Neuronal stem cell (in vitro differentiated cells): ENCODE measurements around the gene PALM.

ENCODE experiments used
- DNase-seq: peaks from one replicate; pipeline ENCODE4 v3.0.0-alpha.2; 2013; ENCODE audit warnings: low spot score
- H2AFZ ChIP-seq: one replicate; pipeline ENCODE4 v1.6.1; 2013; ENCODE audit warnings: mild to moderate bottlenecking, low read length, inconsistent platforms
- H2AK5ac ChIP-seq: 2 replicates; pipeline ENCODE4 v1.6.1; 2013; ENCODE audit warnings: low read depth, mild to moderate bottlenecking, inconsistent platforms, low read length, moderate library complexity, mixed read lengths
- H2BK120ac ChIP-seq: 2 replicates; pipeline ENCODE4 v1.6.1; 2013; ENCODE audit warnings: low read depth, mild to moderate bottlenecking, inconsistent platforms, low read length, moderate library complexity, mixed read lengths
- H2BK12ac ChIP-seq: one replicate; pipeline ENCODE4 v1.6.1; 2013; ENCODE audit warnings: low read length, inconsistent platforms
- H2BK15ac ChIP-seq: 2 replicates; pipeline ENCODE4 v1.6.1; 2013; ENCODE audit warnings: mild to moderate bottlenecking, low read length, inconsistent platforms, mixed read lengths
- H2BK5ac ChIP-seq: one replicate; pipeline ENCODE4 v1.6.1; 2013; ENCODE audit warnings: inconsistent platforms, mild to moderate bottlenecking, low read length, moderate library complexity
- H3K14ac ChIP-seq: one replicate; pipeline ENCODE4 v1.6.1; 2013; ENCODE audit warnings: low read length, inconsistent platforms
- H3K18ac ChIP-seq: 2 replicates; pipeline ENCODE4 v1.6.1; 2013; ENCODE audit warnings: low read length, inconsistent platforms
- H3K23ac ChIP-seq: 2 replicates; pipeline ENCODE4 v1.6.1; 2013; ENCODE audit warnings: low read depth, mild to moderate bottlenecking, mixed read lengths, low read length, inconsistent platforms; ENCODE audit not compliant: poor library complexity
- H3K27ac ChIP-seq: replicated peaks from 3 replicates; pipeline ENCODE4 v1.5.1; 2013; ENCODE audit warnings: low read length, inconsistent platforms
- H3K27me3 ChIP-seq, 3 experiments: 2 replicates each; pipeline ENCODE4 v1.6.1; 2013; ENCODE audit warnings: low read length in 3 of 3, mild to moderate bottlenecking in 2 of 3, inconsistent platforms in 1 of 3, low read depth in 1 of 3, mixed read lengths in 1 of 3, moderate library complexity in 1 of 3; ENCODE audit not compliant: control insufficient read depth in 3 of 3, insufficient read depth in 3 of 3
- H3K36me3 ChIP-seq, 2 donors: replicated peaks in 1 of 2; 2 replicates each; pipeline ENCODE4 v1.6.1; 2013; ENCODE audit warnings: low read length in 2 of 2; ENCODE audit not compliant: control insufficient read depth in 2 of 2, insufficient read depth in 2 of 2
- H3K4ac ChIP-seq: 2 replicates; pipeline ENCODE4 v1.6.1; 2013; ENCODE audit warnings: inconsistent platforms, mild to moderate bottlenecking, low read length, moderate library complexity
- H3K4me1 ChIP-seq, 2 donors: 1 replicate in 1 of 2; 2 replicates in 1 of 2; pipeline ENCODE4 v1.6.1; 2013; ENCODE audit warnings: low read length in 2 of 2, low read depth in 1 of 2; ENCODE audit not compliant: control insufficient read depth in 2 of 2, insufficient read depth in 1 of 2
- H3K4me2 ChIP-seq: one replicate; pipeline ENCODE4 v1.6.1; 2013; ENCODE audit warnings: mild to moderate bottlenecking, low read length, inconsistent platforms; ENCODE audit not compliant: insufficient read depth, poor library complexity, severe bottlenecking
- H3K4me3 ChIP-seq, 2 donors: 2 replicates each; pipeline ENCODE4 v1.5.1; 2013; ENCODE audit warnings: low read length in 2 of 2, mild to moderate bottlenecking in 2 of 2, inconsistent platforms in 1 of 2, moderate library complexity in 1 of 2
- H3K79me1 ChIP-seq: one replicate; pipeline ENCODE4 v1.6.1; 2013; ENCODE audit warnings: low read depth, mild to moderate bottlenecking, inconsistent platforms, low read length, moderate library complexity
- H3K9ac ChIP-seq: one replicate; pipeline ENCODE4 v1.6.1; 2013; ENCODE audit warnings: mild to moderate bottlenecking, low read depth, low read length, inconsistent platforms; ENCODE audit not compliant: poor library complexity
- H3K9me3 ChIP-seq, 2 donors: replicated peaks in 1 of 2; 2 replicates each; pipeline versions ENCODE3 to v1.6.1; 2013; ENCODE audit warnings: low read length in 2 of 2, mild to moderate bottlenecking in 2 of 2, inconsistent platforms in 1 of 2, low read depth in 1 of 2, mixed read lengths in 1 of 2, moderate library complexity in 1 of 2; ENCODE audit not compliant: control insufficient read depth in 2 of 2, insufficient read depth in 1 of 2
- H4K8ac ChIP-seq: one replicate; pipeline ENCODE4 v1.6.1; 2013; ENCODE audit warnings: low read depth, mild to moderate bottlenecking, inconsistent platforms, low read length, moderate library complexity
- H4K91ac ChIP-seq: one replicate; pipeline ENCODE4 v1.6.1; 2013; ENCODE audit warnings: low read length, low read depth, mild to moderate bottlenecking, inconsistent platforms; ENCODE audit not compliant: poor library complexity
- WGBS, 2 donors: extraction: QIAGEN DNeasy Blood & Tissue Kit; methylation state at CpG; one replicate each; pipeline ENCODE4 v1.1.7; 2013; ENCODE audit warnings: missing lambda C conversion rate in 2 of 2, mixed read lengths in 1 of 2; ENCODE audit not compliant: insufficient read length in 2 of 2, insufficient replicate concordance in 1 of 2; ENCODE audit errors: extremely low coverage in 2 of 2; 5-methylcytosine and 5-hydroxymethylcytosine counted together

Gene PALM

DNA sequence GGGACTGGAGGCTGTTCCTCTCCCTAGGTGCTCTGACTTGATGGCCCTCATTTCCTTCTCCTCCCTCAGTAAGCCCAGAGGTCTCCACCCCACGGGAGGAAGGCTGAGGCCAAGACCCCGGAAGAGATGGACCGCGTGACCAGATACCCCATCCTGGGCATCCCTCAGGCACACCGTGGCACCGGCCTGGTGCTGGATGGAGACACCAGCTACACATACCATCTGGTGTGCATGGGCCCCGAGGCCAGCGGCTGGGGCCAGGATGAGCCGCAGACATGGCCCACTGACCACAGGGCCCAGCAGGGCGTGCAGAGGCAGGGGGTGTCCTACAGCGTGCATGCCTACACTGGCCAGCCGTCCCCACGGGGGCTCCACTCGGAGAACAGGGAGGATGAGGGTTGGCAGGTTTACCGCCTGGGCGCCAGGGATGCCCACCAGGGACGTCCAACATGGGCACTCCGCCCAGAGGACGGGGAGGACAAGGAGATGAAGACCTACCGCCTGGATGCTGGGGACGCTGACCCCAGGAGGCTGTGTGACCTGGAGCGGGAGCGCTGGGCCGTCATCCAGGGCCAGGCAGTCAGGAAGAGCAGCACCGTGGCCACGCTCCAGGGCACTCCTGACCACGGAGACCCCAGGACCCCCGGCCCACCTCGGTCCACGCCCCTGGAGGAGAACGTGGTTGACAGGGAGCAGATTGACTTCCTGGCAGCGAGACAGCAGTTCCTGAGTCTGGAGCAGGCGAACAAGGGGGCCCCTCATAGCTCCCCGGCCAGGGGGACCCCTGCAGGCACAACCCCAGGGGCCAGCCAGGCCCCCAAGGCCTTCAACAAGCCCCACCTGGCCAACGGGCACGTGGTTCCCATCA is 48.3 kb downstream of the PALM start:
- DNase-seq: no peak

DNA sequence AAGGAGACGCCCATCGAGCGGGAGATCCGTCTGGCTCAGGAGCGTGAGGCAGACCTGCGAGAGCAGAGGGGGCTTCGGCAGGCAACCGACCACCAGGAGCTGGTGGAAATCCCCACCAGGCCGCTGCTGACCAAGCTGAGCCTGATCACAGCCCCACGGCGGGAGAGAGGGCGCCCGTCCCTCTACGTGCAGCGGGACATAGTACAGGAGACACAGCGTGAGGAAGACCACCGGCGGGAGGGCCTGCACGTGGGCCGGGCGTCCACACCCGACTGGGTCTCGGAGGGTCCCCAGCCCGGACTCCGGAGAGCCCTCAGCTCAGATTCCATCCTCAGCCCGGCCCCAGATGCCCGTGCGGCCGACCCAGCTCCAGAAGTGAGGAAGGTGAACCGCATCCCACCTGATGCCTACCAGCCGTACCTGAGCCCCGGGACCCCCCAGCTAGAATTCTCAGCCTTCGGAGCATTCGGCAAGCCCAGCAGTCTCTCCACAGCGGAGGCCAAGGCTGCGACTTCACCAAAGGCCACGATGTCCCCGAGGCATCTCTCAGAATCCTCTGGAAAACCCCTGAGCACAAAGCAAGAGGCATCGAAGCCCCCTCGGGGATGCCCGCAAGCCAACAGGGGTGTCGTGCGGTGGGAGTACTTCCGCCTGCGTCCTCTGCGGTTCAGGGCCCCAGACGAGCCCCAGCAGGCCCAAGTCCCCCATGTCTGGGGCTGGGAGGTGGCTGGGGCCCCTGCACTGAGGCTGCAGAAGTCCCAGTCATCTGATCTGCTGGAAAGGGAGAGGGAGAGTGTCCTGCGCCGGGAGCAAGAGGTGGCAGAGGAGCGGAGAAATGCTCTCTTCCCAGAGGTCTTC is 49.3 kb downstream of the PALM start:
- DNase-seq: no peak
- WGBS, 2 donors: no CpG with 5 or more reads among the region's 50 CpGs
- H3K14ac ChIP-seq: no peak overlapping the region

More for the DNA sequence above, 48.3 kb downstream of the PALM start:
- Histone ChIP-seq H3K4ac (no peak overlapping the region), H3K79me1 (no peaks in the 10 kb centered on the region), H3K9ac (no peak overlapping the region), H3K27me3 (no peaks in the 10 kb centered on the region), H2BK15ac (peak overlapping the region; percentile 81), H2BK12ac (no peak overlapping the region), H2BK5ac (no peak overlapping the region), H3K18ac (peak overlapping the region; percentile 57), H3K9me3 (peaks cover 0 to 7% of the 10 kb centered on the region in 2 donors), H3K23ac (peak overlapping the region; percentile 65), H3K27ac (no peak overlapping the region), H3K4me2 (no peak overlapping the region), H3K4me1 (peaks cover 2 to 3% of the 10 kb centered on the region in 2 donors), H2AFZ (no peak overlapping the region), H3K14ac (no peak overlapping the region), H3K36me3 (no peaks in the 10 kb centered on the region), H2AK5ac (peak overlapping the region; percentile 88), H4K8ac (no peak overlapping the region), H4K91ac (no peak overlapping the region), H2BK120ac (no peak overlapping the region), H3K4me3 (peak overlapping the region in 1 of 2 donors; percentile 33)
- WGBS, 2 donors: no CpG with 5 or more reads among the region's 36 CpGs

DNA sequence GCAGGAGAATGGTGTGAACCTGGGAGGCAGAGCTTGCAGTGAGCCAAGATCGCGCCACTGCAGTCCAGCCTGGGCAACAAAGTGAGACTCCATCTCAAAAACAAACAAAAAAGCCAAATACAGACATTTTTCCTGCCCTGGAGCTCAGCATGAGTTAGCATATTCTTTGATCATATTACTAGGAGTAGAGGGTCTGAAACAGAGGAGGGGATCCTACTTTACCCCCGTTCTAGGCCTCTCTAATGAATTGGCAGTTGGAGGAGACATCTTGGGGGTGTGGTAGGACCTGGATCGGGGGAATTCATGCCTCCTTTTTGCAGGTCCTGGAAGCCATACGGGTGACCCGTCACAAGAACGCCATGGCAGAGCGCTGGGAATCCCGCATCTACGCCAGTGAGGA is 54.4 kb downstream of the PALM start:
- no peak overlapping the region for H3K4me2 ChIP-seq
- H3K79me1 ChIP-seq: peaks cover 2% of the 10 kb centered on the region
- H3K4me1 ChIP-seq: no peaks in the 10 kb centered on the region
- no peak overlapping the region for H2BK12ac ChIP-seq
- no peak overlapping the region for H3K27ac ChIP-seq
- no peaks in the 10 kb centered on the region for H3K27me3 ChIP-seq
- H3K23ac ChIP-seq: no peak overlapping the region
- H2AFZ ChIP-seq: no peak overlapping the region
- no peak overlapping the region for H2BK15ac ChIP-seq
- no peak overlapping the region for H3K4ac ChIP-seq
- no peak overlapping the region for H2BK120ac ChIP-seq
- H2BK5ac ChIP-seq: no peak overlapping the region
- no peak for DNase-seq
- H3K9ac ChIP-seq: no peak overlapping the region
- H2AK5ac ChIP-seq: no peak overlapping the region
- H3K4me3 ChIP-seq: no peak overlapping the region
- no peak overlapping the region for H3K18ac ChIP-seq
- peaks cover 0 to 5% of the 10 kb centered on the region in 2 donors for H3K9me3 ChIP-seq
- no peak overlapping the region for H3K14ac ChIP-seq
- WGBS, 2 donors: no CpG with 5 or more reads among the region's 10 CpGs
- H3K36me3 ChIP-seq: no peaks in the 10 kb centered on the region
- no peak overlapping the region for H4K91ac ChIP-seq
- H4K8ac ChIP-seq: no peak overlapping the region

More for the DNA sequence above, 49.3 kb downstream of the PALM start:
- Histone ChIP-seq H3K4ac (no peak overlapping the region), H3K9ac (no peak overlapping the region), H3K36me3 (no peaks in the 10 kb centered on the region), H3K79me1 (no peaks in the 10 kb centered on the region), H3K4me3 (no peak overlapping the region), H2AFZ (no peak overlapping the region), H3K4me2 (no peak overlapping the region), H3K27ac (no peak overlapping the region), H3K4me1 (peaks cover 0 to 1% of the 10 kb centered on the region in 2 donors), H4K8ac (no peak overlapping the region), H2BK120ac (no peak overlapping the region), H3K27me3 (no peaks in the 10 kb centered on the region), H2BK12ac (no peak overlapping the region), H3K9me3 (peaks cover 0 to 7% of the 10 kb centered on the region in 2 donors), H3K23ac (no peak overlapping the region), H2BK5ac (no peak overlapping the region), H2AK5ac (no peak overlapping the region), H2BK15ac (peak overlapping the region; percentile 81), H4K91ac (no peak overlapping the region), H3K18ac (no peak overlapping the region)

DNA sequence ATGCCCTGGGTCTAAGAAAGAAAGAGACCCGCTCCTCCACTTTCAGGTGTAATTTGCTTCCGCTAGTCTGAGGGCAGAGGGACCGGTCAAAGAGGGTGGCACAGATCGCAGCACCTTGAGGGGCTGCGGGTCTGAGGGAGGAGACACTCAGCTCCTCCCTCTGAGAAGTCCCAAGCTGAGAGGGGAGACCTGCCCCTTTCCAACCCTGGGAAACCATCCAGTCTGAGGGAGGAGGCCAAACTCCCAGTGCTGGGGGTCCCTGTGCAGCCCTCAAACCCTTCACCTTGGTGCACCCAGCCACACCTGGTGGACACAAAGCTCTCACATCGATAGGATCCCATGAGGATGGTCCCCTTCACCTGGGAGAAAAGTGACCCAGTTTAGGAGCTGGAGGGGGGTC is 55.1 kb downstream of the PALM start:
- H3K4me2 ChIP-seq: no peak overlapping the region
- no peak overlapping the region for H2BK12ac ChIP-seq
- H2BK5ac ChIP-seq: no peak overlapping the region
- no peak overlapping the region for H3K27ac ChIP-seq
- H3K27me3 ChIP-seq: no peaks in the 10 kb centered on the region
- H4K91ac ChIP-seq: no peak overlapping the region
- H4K8ac ChIP-seq: no peak overlapping the region
- H3K14ac ChIP-seq: no peak overlapping the region
- H3K9ac ChIP-seq: no peak overlapping the region
- no peak overlapping the region for H2BK120ac ChIP-seq
- H3K23ac ChIP-seq: no peak overlapping the region
- no peak for DNase-seq
- H3K4me3 ChIP-seq: no peak overlapping the region
- no CpG with 5 or more reads among the region's 6 CpGs for WGBS, 2 donors
- H3K9me3 ChIP-seq: no peaks in the 10 kb centered on the region
- H3K4me1 ChIP-seq: no peaks in the 10 kb centered on the region
- no peaks in the 10 kb centered on the region for H3K36me3 ChIP-seq
- no peak overlapping the region for H3K4ac ChIP-seq
- no peak overlapping the region for H2BK15ac ChIP-seq
- H3K18ac ChIP-seq: no peak overlapping the region
- H3K79me1 ChIP-seq: peaks cover 2% of the 10 kb centered on the region
- H2AFZ ChIP-seq: no peak overlapping the region
- H2AK5ac ChIP-seq: no peak overlapping the region
